ENCODE data around the gene TJAP1. TPM values are rescaled to one million over a fixed set of nuclear protein-coding genes. Genes with fewer than 3 reads are reported as not detected.

Gene TJAP1
- total and polyA plus RNA-seq, 2 donors (not counting 1 experiment from before 2014, with no cell fraction given) = 8.9 to 18.9 TPM

DNA sequence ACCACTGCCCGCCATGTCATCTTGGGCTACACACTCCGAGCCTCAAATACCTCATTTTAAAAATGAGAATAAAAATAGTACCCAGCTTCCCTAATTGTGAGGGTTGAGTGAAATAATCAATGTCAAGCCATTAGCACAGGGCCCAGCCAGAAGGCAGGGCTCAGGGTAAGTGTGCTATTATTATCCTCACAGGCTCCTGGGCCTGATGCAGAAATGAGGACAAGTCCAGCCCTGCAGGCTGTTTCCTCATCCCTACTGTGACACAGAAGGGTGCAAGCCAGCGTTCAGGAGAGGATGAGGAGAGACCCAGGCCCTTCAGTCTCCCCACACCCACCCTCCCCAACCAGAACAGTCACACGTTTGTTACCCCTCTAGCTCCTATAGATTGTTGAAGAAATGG lies 26.0 kb upstream of the TJAP1 start:
- Histone ChIP-seq H3K27ac (ENCODE audit: insufficient read depth, low read length) (no peak overlapping the region), H3K9ac (ENCODE audit: insufficient read depth, low read length) (no peak overlapping the region), H2AFZ (ENCODE audit: low read length) (no peak overlapping the region), H3K9me3 (ENCODE audit: control insufficient read depth, insufficient read depth, low read depth, low read length) (no peaks in the 10 kb centered on the region), H3K4me3 (replicated peaks in 1 of 4; ENCODE audit: control extremely low read depth in 1 of 4, insufficient read depth in 1 of 4, low read depth in 3 of 4, low read length in 4 of 4) (no peak overlapping the region), H3K4me1 (ENCODE audit: control insufficient read depth, extremely low read depth, insufficient read depth, low read length) (peaks cover 3% of the 10 kb centered on the region), H3K4me2 (ENCODE audit: extremely low read depth, insufficient read depth, low read length) (no peak overlapping the region), H4K20me1 (ENCODE audit: control insufficient read depth, extremely low read depth, insufficient read depth, low read length) (no peaks in the 10 kb centered on the region), H3K36me3 (ENCODE audit: control insufficient read depth, insufficient read depth, low read length) (peaks cover 12% of the 10 kb centered on the region), H3K27me3 (ENCODE audit: control insufficient read depth, insufficient read depth, low read length) (peaks cover 3% of the 10 kb centered on the region), H3K79me2 (ENCODE audit: control insufficient read depth, insufficient read depth, low read length) (no peaks in the 10 kb centered on the region)
- no peak for DNase-seq (ENCODE audit: low read depth in 2 of 2)
- TF ChIP-seq, protein P1, sequence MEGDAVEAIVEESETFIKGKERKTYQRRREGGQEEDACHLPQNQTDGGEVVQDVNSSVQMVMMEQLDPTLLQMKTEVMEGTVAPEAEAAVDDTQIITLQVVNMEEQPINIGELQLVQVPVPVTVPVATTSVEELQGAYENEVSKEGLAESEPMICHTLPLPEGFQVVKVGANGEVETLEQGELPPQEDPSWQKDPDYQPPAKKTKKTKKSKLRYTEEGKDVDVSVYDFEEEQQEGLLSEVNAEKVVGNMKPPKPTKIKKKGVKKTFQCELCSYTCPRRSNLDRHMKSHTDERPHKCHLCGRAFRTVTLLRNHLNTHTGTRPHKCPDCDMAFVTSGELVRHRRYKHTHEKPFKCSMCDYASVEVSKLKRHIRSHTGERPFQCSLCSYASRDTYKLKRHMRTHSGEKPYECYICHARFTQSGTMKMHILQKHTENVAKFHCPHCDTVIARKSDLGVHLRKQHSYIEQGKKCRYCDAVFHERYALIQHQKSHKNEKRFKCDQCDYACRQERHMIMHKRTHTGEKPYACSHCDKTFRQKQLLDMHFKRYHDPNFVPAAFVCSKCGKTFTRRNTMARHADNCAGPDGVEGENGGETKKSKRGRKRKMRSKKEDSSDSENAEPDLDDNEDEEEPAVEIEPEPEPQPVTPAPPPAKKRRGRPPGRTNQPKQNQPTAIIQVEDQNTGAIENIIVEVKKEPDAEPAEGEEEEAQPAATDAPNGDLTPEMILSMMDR (conservative IDR thresholded peaks at IDR 0.05 in 1 of 2, IDR thresholded peaks at IDR 0.05 in 1 of 2; ENCODE audit: low read depth in 1 of 2, low read length in 2 of 2) = no peak
- TF ChIP-seq EZH2 (IDR thresholded peaks at IDR 0.05; ENCODE audit: low read length, missing control alignments) = no peak

DNA sequence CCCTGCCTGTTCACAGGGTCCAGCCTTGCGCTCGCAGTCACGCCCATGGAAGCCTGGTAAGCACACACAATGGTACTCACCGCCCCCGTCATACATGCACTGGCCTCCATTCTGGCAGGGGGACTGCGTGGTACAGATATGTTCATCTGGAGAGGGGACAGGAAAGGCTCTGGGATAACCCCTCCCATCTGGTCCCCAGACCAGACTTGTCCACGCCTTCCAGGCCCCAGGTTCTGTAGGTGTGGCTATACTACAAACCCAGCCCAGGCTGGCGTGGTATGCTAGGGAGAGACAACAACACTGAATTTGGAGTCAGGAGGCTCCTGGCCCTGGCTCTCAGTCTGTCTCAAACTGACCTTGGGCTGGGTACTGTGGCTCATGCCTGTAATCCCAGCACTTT lies 25.4 kb upstream of the TJAP1 start:
- no peak overlapping the region for H3K4me3 ChIP-seq (replicated peaks in 1 of 4; ENCODE audit: control extremely low read depth in 1 of 4, insufficient read depth in 1 of 4, low read depth in 3 of 4, low read length in 4 of 4)
- no peak overlapping the region for H3K27ac ChIP-seq (ENCODE audit: insufficient read depth, low read length)
- DNase-seq (ENCODE audit: low read depth in 2 of 2) = no peak
- H3K36me3 ChIP-seq (ENCODE audit: control insufficient read depth, insufficient read depth, low read length) = peaks cover 12% of the 10 kb centered on the region
- peaks cover 3% of the 10 kb centered on the region for H3K4me1 ChIP-seq (ENCODE audit: control insufficient read depth, extremely low read depth, insufficient read depth, low read length)
- no peak overlapping the region for H3K4me2 ChIP-seq (ENCODE audit: extremely low read depth, insufficient read depth, low read length)
- H3K9me3 ChIP-seq (ENCODE audit: control insufficient read depth, insufficient read depth, low read depth, low read length) = no peaks in the 10 kb centered on the region
- H3K9ac ChIP-seq (ENCODE audit: insufficient read depth, low read length) = no peak overlapping the region
- no peaks in the 10 kb centered on the region for H3K79me2 ChIP-seq (ENCODE audit: control insufficient read depth, insufficient read depth, low read length)
- H4K20me1 ChIP-seq (ENCODE audit: control insufficient read depth, extremely low read depth, insufficient read depth, low read length) = no peaks in the 10 kb centered on the region
- TF ChIP-seq EZH2 (IDR thresholded peaks at IDR 0.05; ENCODE audit: low read length, missing control alignments) = no peak
- TF ChIP-seq, protein P1 (conservative IDR thresholded peaks at IDR 0.05 in 1 of 2, IDR thresholded peaks at IDR 0.05 in 1 of 2; ENCODE audit: low read depth in 1 of 2, low read length in 2 of 2) = no peak
- peaks cover 3% of the 10 kb centered on the region for H3K27me3 ChIP-seq (ENCODE audit: control insufficient read depth, insufficient read depth, low read length)
- no peak overlapping the region for H2AFZ ChIP-seq (ENCODE audit: low read length)

DNA sequence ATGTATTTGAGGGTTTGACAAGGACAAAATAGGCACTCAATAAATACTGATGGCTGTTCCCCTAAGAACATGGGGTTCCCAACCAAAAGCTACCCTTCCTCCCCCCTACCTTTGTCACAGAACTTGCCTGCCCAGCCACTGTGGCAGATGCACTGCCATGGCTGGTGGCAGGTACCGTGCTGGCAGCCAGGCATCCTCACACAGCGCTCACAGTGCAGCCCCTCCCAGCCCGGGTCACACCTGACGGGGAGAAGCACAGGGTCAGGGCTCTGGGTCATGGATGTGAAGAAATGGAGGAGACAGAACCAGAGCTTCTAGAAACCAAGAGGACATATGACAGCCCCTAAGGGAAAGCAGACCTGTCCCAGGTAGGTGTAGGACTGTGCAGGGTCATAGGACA lies 24.5 kb upstream of the TJAP1 start:
- Histone ChIP-seq H3K27ac (ENCODE audit: insufficient read depth, low read length) (no peak overlapping the region), H2AFZ (ENCODE audit: low read length) (no peak overlapping the region), H3K79me2 (ENCODE audit: control insufficient read depth, insufficient read depth, low read length) (no peaks in the 10 kb centered on the region), H3K4me3 (replicated peaks in 1 of 4; ENCODE audit: control extremely low read depth in 1 of 4, insufficient read depth in 1 of 4, low read depth in 3 of 4, low read length in 4 of 4) (no peak overlapping the region), H3K27me3 (ENCODE audit: control insufficient read depth, insufficient read depth, low read length) (peaks cover 3% of the 10 kb centered on the region), H3K4me2 (ENCODE audit: extremely low read depth, insufficient read depth, low read length) (no peak overlapping the region), H3K9ac (ENCODE audit: insufficient read depth, low read length) (no peak overlapping the region), H4K20me1 (ENCODE audit: control insufficient read depth, extremely low read depth, insufficient read depth, low read length) (no peaks in the 10 kb centered on the region), H3K9me3 (ENCODE audit: control insufficient read depth, insufficient read depth, low read depth, low read length) (no peaks in the 10 kb centered on the region), H3K4me1 (ENCODE audit: control insufficient read depth, extremely low read depth, insufficient read depth, low read length) (peaks cover 3% of the 10 kb centered on the region), H3K36me3 (ENCODE audit: control insufficient read depth, insufficient read depth, low read length) (peaks cover 12% of the 10 kb centered on the region)
- TF ChIP-seq EZH2 (IDR thresholded peaks at IDR 0.05; ENCODE audit: low read length, missing control alignments) = no peak
- TF ChIP-seq, protein P1 (conservative IDR thresholded peaks at IDR 0.05 in 1 of 2, IDR thresholded peaks at IDR 0.05 in 1 of 2; ENCODE audit: low read depth in 1 of 2, low read length in 2 of 2) = no peak
- no peak for DNase-seq (ENCODE audit: low read depth in 2 of 2)

All from fibroblast of lung (primary cell).